Kasumi-1 (cell line): ENCODE results near the gene PANK4.
"Not testable (repeated sequence)": the region's sequence is repeated elsewhere in the genome, so short reads cannot be mapped to it uniquely, and the experiment has no call there.

Experiments
- DNase-seq, 2 experiments: peaks; one replicate each; lab custom pipeline; 2025; lab: John Stamatoyannopoulos, UW

The PANK4 gene

DNA sequence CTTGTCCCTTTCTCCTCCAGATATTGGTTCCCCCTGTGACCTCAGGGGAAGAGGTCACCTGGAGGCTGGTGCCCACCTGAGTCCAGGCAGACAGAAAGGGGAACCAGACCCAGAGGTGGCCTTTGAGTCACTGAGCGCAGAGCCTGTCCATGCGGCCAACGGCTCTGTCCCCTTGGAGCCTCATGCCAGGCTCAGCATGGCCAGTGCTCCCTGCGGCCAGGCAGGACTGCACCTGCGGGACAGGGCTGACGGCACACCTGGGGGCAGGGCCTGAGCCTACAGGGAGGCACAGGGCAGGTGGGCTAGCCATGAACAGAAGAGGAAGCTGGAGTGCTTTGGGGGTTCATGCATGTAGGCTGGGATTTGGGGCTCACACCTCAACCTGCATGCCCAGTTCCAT lies 32.5 kb upstream of the PANK4 start:
- DNase-seq, result no peak

DNA sequence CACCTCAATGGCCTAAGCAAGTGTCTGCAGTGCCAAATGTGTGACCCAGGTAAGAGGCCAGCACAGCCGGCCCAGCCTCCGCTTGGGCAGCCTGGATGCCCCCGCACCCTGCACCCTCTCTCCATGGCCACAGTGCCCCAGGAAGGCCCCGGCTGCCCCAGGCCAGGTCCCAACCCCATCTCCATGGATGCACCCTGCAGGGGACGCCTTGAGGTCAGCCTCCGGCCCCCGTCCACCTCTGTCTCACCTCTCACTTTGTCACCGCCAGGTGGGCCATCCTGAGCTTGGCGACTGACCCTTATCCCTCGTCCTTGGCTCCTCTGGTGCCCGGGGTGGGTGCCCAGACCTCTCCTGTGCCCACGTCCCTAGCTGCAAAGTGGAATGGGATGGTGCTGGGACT lies 32.0 kb upstream of the PANK4 start:
- DNase-seq, result no peak

DNA sequence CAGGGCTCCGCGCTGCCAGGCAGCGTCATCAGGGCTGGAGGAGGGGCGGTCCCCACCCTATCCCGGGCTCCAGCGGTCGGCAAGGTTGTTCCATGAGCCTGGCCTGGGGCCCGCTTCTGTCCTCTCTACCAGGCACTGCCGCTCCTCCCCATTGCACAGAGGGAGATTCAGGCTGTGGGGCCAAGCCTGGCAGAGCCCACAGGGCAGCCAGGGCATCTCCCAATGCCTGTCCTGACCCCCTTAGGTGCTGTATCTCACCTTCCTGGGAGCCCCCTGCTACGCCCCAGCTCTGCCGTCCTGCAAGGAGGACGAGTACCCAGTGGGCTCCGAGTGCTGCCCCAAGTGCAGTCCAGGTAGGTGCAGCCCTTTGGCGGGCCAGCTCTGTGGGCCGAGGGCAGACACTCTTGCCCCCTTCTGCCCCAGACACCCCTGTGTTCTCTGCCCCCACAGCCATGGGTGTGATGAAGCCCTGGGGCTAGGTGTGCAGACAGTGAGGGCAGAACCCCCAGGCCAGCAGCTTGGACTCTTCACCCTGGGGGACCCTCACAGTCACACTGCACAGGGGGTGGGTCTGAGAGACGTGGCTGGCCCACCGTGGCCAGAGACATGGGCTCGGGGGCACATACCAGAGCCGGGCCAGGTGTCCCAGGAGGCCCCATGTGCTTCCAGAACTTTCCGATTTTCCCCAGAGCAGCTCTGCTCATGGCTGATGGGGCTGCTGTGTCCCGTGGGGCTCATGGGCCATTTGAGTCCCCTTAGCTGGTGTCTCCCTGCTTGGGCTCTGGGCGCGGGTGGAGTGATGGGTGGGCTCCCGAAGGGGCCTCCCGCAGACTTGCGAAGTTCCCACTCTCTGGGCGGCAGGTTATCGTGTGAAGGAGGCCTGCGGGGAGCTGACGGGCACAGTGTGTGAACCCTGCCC lies 31.3 kb upstream of the PANK4 start:
- DNase-seq, result no peak

DNA sequence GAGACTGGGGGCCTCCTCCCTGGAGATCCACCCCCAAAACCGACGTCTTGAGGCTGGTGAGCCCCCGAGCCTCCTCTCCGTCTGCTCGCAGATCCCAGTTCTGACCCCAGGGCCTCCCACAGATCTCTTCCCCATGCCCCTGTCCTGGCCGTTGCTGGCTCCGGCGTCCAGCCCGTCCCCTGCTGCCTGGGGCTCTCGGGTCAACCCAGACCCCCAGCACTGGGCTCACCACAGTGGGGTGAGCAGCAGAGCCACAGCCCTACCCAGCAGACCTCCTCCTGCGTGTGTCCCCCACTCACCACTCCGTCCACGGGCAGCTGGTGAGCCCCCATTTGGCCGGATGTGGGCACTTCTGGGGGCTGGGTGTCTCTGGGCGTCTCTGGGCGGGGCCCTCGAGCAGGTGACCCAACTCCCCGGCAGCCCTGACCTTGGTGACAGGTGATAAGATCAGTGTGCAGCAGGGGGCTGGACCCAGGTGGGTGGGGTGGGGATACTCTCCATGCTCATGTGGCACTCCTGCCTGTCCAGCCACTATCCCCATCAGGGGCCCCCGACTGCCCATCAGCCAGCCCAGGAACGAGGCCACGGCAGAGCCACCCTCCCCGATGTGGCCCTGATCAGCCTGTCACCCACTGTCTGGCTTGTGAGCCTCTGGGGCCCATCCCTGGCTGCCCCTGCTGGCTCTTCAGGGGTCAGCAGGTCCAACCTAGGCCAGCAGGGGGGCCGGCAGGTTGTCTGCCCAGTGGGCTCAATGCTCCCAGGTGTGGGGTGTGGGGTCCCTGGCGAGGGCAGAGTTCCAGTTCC lies 30.5 kb upstream of the PANK4 start:
- no peak for DNase-seq

DNA sequence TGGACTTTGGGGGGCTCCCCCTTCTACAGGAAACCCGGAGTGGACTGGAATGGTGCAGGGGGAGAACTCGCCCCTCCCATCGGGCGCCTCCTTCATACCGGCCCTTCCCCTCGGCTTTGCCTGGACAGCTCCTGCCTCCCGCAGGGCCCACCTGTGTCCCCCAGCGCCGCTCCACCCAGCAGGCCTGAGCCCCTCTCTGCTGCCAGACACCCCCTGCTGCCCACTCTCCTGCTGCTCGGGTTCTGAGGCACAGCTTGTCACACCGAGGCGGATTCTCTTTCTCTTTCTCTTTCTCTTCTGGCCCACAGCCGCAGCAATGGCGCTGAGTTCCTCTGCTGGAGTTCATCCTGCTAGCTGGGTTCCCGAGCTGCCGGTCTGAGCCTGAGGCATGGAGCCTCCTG lies 29.9 kb upstream of the PANK4 start, which contains the start of gene TNFRSF14:
Gene TNFRSF14 (plus strand): TSS at position 95 of the 401 bp plus-strand sequence. CDS start 294 bp downstream, at position 389.
- peak; percentile 66 for DNase-seq

DNA sequence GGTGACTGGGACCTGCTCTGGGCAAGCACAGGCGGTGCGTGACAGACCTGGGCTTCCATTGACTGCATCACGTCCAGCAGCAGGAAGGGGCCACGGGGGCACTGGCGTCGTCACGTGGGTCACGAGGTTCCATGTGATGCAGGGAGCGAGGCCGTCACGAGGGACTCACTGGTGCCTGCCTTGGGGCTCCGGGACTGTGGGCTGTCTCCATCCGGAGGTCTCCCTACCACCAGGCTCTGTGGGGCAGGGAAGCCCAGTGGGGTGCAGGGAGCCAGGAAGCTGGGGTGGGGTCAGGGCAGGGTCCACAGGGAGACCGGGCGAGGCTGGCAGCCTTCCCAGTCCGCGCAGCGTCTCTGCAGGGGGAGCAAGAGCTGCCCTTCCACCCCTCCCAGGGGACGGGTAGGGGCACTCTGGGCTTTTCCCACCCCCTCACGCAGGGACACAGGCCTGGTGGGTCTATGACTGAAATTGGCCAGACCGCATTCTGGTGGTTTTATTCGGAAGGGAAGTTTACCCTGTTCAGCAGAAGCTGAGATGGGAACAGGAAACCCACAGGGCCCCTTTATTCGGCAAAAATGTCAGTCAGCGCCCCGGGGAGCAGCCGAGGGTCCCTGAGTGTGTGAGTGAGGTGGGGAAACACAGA lies 29.4 kb upstream of the PANK4 start:
- DNase-seq, result peak; percentile 66 to 76

DNA sequence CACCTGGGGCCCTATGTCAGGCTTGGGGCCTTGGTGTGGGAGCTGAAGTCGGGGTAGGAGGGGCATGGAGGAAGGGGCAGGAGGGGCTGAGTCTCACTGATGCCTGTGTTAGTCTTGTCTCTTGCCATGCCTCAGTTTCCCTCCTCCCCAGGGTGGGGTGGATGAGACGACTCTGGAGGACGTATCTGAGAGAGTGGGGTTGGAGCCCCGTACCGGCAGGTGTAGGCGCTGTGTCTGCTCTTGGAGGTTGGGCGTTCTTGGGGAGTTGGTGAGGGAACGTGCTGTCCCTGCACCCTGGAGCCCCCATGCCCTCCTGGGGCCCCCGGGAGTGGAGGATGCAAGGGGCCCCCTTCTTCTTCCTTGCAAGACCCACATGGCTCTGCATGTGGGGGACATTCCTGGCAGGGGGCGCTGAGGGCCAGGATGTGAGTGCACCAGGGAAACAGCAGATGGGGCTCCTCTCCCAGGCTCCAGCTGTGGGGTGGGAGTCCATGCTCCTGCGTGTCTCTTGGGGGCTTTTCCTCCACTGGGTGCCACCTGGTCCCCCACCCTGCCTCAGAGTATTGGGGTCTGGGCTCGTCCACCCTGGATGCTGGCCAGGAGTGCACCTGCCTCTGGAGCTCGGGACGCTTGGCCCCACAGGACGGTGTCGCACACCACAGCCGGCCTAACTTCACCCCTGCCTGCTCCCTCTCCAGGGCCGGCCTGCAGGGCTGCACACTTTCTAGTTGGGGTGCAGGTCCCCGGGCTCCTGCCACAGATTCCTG lies 28.4 kb upstream of the PANK4 start:
- DNase-seq, result peak; percentile 18 to 34

DNA sequence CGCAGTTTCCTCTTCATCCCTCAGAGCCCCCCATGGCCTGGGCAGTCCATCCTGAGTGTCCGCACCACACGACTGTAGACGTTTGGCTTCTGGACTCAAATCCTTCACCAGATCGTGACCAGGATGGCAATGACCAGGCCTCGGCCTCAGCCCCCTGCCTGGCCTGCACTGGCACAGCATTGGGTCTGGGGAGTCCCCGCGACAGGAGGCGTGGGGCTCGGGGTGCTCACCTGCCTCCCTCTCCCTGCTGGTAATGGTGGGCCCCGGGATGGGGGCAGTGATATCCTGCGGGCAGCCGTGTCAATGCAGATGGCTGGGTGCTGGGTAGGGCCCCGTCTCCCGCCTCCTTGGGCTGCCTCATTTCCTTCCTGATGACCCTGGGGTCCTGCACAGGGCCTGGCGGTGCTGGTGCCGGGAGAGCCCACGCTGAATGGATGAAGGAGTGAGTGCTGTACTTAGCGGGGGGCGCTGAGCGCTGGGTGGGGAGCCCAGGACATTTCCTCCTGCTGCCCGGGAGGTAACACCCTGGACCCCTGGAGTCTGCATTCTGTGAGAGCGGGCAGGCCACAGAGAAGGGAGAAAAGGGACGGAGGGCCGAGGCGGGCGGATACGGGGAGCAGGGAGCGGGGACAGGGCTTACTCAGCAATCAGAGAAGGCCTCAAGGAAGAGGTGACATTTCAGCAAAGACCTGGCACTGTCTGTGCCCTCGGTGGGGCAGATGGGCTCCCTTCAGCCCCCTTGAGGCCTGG lies 27.6 kb upstream of the PANK4 start:
- no peak for DNase-seq

DNA sequence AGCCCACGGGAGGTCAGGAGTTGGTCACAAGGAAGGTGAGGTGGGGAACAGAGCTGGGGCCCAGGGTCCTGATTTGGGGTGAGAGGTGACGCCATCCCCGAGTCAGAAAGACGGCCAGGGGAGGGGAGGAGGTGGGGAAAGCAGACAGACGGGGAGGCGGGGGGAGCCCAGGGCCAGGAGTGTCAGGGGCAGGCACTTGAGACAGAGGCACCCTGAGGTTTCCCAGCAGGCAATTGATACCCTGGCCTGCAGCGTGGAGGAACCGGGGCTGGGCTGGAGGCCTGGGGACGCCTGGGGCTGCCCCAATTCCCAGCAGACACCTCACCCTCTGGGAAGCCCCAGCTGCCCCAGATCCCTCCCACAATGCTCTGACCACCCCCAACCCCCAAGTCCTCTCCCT lies 26.7 kb upstream of the PANK4 start:
- DNase-seq, result not testable (repeated sequence)

DNA sequence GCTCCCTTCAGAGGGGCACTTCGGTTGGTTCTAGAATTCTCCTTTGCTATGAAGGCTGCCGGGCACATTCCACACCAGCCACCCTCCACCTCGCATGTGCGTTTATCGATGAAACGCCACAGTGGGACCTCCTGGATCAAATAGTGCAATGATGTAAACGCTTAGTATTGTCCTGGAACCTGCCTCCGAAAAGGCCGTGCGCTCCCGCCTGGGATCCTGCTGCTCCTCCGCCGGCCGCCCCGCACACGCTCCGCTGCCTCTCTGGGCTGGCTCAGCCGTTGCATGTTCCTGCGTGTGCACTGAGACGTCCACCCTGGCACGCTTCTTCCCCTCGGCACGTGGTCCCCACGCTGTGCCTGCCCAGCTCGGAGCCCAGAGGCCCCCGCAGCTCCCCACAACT lies 25.8 kb upstream of the PANK4 start:
- DNase-seq, result no peak

DNA sequence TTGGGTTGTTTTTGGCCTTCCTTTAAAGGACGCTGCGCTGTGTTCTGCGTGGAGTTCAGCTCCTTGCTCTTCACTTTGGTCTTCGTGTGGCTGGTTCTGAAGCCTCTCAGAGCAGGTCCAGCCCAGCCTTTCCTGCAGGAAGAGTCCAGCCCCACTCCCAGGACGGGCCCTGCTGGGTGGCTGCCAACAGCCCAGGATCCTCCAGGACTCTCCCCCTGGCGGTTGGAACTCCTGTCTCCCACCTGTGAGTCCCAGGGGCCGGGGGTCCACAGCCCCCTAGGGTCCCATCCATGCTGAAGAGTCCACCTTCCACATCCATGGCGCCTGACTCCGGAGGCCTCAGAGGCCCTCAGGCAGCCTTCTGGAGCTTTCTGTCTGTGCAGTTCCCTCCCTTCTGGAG lies 25.1 kb upstream of the PANK4 start:
- DNase-seq, result not testable (repeated sequence)

DNA sequence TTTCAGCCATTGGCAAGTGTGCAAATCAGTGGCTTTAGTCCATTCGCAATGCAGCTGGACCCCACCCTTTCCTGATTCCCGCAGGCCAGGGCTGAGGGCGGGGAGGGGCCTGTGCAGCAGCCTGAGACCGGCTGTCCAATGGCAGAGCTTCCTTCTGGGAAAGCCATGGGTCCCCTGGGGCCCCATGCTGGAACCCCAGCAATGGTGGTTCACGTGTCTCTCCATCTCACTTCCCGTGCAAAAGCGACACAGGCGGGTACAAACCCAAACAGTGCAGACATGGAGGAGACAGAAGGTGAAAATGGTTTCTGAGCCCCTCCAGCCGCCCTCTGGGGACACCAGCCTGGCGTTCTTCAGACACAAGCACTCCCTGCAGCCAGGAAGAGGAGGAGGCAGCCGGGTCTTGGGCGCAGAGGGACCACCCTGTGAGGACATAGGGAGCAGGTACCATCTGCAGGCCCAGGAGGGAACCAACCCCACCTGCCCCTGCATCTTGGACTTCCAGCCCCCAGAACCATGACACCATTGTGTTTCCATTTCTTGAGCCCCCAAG lies 24.0 kb upstream of the PANK4 start:
- DNase-seq, result not testable (repeated sequence)

DNA sequence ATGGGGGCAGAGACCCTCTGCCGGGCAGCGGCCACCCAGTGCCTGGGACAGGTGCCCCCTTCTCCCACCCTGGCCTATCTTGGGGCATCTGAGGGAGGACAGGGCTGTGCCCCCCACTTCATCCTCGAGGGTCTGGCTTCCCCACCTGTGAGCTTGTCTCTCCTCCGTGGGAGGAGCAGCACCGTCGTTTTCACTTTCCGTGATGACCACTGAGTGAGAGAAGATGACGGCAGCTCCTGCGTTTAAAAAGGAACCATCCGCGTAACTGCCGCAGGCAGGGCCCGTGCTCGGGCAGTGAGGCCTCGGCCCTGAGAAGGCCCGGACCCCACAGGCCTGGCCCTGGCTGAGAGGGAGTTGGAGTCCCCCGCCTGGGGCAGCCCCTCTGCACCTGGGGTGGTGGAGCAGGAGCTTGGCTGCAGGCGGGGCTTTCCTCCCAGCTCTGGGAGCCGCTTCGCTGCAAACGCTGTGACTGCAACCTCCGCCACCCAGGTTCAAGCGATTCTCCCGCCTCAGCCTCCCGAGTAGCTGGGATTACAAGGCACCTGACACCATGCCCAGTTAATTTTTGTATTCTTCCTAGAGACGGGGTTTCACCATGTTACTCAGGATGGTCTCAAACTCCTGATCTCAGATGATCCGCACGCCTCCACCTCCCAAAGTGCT lies 23.1 kb upstream of the PANK4 start:
- not testable (repeated sequence) for DNase-seq

DNA sequence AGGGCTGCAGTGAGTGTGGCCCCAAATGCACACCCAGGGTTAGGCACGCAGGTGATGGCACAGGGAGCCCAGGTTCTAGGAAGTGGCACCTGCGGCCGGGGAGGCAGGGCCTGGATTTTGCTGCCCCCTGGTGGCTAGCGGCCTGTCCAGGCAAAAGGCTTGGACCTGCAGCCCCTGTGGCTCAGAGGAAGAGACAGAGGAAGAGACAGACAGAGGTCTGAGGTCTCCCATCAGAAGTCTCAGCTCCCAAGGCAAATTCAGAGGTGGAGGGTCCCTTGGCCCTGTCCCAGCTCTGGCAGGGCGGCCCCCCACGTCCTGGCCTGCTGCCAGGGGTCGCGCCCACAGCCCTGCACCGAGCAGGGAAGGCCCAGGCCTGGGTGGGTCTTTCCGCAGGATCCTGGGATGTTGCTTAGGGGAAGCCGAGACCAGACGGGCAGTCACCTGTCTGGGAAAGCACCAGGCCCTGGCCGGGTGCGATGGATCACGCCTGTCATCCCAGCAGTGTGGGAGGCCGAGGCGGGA lies 21.7 kb upstream of the PANK4 start:
- DNase-seq, result peak; percentile 38 to 50

DNA sequence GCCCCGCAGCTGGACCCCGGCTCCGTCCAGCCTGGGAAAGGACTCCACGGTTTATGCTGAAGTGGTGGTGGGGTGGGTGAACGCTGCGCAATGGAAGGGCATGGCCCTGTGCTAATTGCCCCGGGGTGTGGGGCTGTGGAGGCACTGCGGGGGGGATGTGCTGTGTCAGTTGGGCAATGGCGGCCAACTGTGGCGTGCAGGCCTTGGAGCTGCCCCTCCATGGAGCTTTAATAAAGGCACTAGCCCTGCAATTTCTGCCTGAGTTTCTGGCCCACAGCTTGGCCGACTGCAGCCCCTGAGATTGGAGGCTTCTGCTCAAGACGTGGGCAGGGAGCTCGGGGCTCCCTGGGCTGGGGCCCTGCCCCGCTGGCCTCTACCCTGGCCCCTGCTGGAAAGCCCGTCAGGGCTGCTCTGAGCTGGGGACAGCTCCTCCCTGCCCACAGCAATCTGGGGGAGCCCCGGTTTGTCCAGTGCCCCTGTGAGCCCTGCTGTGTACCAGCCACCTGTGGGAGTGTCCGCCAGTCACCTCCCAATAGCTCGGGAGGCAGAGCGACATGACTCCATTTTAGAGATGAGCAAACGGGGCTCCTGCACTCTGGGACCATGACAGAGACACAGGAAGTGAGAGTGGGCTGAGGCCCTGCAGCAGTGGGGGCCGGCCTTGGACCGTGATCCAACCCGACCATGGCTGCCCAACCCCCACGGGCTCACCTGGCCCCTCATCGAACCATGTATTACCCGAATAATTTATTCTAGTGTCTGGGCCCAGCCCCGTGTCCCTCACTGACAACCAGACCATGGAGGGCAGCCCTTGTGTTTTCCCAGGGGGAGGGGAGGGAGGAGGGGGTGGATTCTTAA lies 21.0 kb upstream of the PANK4 start:
- DNase-seq, result no peak

DNA sequence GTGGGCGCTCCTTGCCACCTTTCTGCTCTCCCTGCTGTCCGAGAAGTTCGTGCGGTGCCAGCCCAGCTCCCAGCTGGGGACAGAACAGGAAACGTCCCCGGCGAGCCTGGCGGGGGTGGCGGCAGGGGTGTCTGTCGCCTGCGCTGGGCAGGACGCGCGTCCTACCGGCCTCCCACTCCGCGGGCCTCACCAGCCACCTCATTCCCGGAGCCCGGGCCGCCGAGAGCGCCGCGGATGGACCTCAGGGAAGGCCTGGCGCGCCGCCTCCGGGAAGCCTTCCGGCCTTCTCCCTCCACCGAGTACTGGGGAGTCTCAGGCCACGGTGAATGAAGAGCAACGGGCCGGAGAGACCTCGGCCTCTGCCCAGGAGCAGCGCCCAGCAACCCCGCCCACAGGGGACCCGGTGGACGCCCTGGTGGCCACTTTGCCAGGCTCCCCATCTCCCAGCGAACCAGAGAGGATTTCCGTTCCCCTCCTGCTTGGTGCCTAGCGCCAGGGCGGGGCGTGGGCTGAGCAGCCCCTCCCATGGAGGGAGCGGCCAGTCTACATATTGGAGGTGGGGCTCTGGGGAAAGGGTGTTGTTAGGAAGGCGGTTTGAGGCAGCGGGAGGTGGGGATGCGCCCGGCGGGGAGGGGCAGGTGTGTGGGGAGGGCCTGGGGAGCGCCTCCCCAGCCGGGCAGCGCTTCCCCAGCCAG lies 20.3 kb upstream of the PANK4 start:
- peak; percentile 65 to 76 for DNase-seq

DNA sequence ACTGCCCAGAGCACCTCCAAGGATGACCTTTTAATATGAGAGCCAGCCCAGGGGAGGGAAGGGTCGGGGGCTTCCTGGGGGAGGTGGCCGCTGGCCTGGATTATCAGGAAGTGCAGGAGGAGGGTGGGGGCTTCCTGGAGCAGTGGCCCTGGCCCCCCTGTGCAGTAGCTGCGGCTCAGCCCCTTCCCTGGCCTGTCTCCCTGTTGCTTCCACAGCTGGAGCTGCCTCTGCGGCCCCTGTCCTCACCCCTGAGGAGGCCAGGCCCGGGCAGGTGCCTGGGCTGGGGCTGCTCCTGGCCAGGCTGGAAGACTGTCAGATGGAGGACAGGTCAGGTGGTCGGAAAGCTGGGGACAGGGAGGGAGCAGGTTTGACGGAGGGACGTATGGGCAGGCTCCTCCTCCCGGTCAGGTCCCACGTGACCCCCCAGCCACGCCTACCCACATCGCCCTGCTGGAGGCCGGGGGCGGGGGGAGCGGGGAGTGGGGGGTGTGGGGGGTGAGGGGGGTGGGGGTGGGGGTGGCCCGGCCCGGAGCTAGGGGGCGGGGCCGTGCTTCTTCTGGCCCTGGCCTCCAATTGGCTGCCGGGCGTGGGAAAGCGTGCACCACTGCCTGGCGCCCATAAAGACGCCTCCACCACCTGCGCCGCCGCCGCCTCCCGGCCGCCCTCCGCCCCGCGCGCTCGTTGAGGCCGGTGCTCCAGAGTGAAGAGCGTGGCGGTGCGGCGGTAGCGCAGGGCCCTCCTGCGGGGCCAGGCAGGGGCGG lies 19.5 kb upstream of the PANK4 start:
- DNase-seq, result peak; percentile 53 to 61
